ENCODE data around the gene MS4A18. TPM values are rescaled to one million over a fixed set of nuclear protein-coding genes. Genes with fewer than 3 reads are reported as not detected.

Gene MS4A18
- total and polyA plus RNA-seq, 5 donors = not detected

- Histone ChIP-seq H3K27ac (ENCODE audit: low read length) (no peak overlapping the region), H3K9me3 (ENCODE audit: control insufficient read depth, low read length) (peaks cover 3% of the 10 kb centered on the region), H3K4me3 (ENCODE audit: low read length) (no peak overlapping the region), H3K4me1 (ENCODE audit: control insufficient read depth, insufficient read depth, low read length) (no peaks in the 10 kb centered on the region), H3K27me3 (ENCODE audit: control insufficient read depth, insufficient read depth) (no peaks in the 10 kb centered on the region)
- 61% methylated on average over 7 of the region's 7 CpGs for WGBS
- ATAC-seq (no peak), DNase-seq (no peak)
- intact Hi-C loops (cut with DNase I) = no loop called here
Observed at GRCh38 chr11:60739114-60739513, 14.6 kb downstream of the MS4A18 start.

GRCh38 chr11:60740573-60740972, 16.1 kb downstream of the MS4A18 start:
- Histone ChIP-seq H3K4me3 (ENCODE audit: low read length) (no peak overlapping the region), H3K4me1 (ENCODE audit: control insufficient read depth, insufficient read depth, low read length) (no peaks in the 10 kb centered on the region), H3K9me3 (ENCODE audit: control insufficient read depth, low read length) (peaks cover 3% of the 10 kb centered on the region), H3K27ac (ENCODE audit: low read length) (no peak overlapping the region), H3K27me3 (ENCODE audit: control insufficient read depth, insufficient read depth) (no peaks in the 10 kb centered on the region)
- intact Hi-C loops (cut with DNase I) = no loop called here
- DNase-seq (no peak), ATAC-seq (no peak)

- Histone ChIP-seq H3K27ac (ENCODE audit: low read length) (no peak overlapping the region), H3K27me3 (ENCODE audit: control insufficient read depth, insufficient read depth) (no peaks in the 10 kb centered on the region), H3K4me3 (ENCODE audit: low read length) (no peak overlapping the region), H3K9me3 (ENCODE audit: control insufficient read depth, low read length) (peaks cover 3% of the 10 kb centered on the region), H3K4me1 (ENCODE audit: control insufficient read depth, insufficient read depth, low read length) (no peaks in the 10 kb centered on the region)
- ATAC-seq (no peak), DNase-seq (no peak)
- intact Hi-C loops (cut with DNase I) = no loop called here
- WGBS = 84% methylated on average over 3 of the region's 3 CpGs
Observed at GRCh38 chr11:60741421-60741820, 16.9 kb downstream of the MS4A18 start.

- Histone ChIP-seq H3K9me3 (ENCODE audit: control insufficient read depth, low read length) (peaks cover 3% of the 10 kb centered on the region), H3K4me1 (ENCODE audit: control insufficient read depth, insufficient read depth, low read length) (no peaks in the 10 kb centered on the region), H3K4me3 (ENCODE audit: low read length) (no peak overlapping the region), H3K27ac (ENCODE audit: low read length) (no peak overlapping the region), H3K27me3 (ENCODE audit: control insufficient read depth, insufficient read depth) (no peaks in the 10 kb centered on the region)
- WGBS = 77% methylated on average over 1 of the region's 1 CpG
- no peak for ATAC-seq
- no peak for DNase-seq
- intact Hi-C loops (cut with DNase I) = no loop called here
Observed at GRCh38 chr11:60743058-60743457, 18.5 kb downstream of the MS4A18 start.

- no peak for ATAC-seq
- DNase-seq = no peak
- intact Hi-C loops (cut with DNase I) = no loop called here
- Histone ChIP-seq H3K27me3 (ENCODE audit: control insufficient read depth, insufficient read depth) (no peaks in the 10 kb centered on the region), H3K4me1 (ENCODE audit: control insufficient read depth, insufficient read depth, low read length) (no peaks in the 10 kb centered on the region), H3K27ac (ENCODE audit: low read length) (no peak overlapping the region), H3K9me3 (ENCODE audit: control insufficient read depth, low read length) (peaks cover 3% of the 10 kb centered on the region), H3K4me3 (ENCODE audit: low read length) (no peak overlapping the region)
- 82% methylated on average over 5 of the region's 5 CpGs for WGBS
Observed at GRCh38 chr11:60744114-60744513, 19.6 kb downstream of the MS4A18 start.

- Histone ChIP-seq H3K4me3 (ENCODE audit: low read length) (no peak overlapping the region), H3K4me1 (ENCODE audit: control insufficient read depth, insufficient read depth, low read length) (no peaks in the 10 kb centered on the region), H3K9me3 (ENCODE audit: control insufficient read depth, low read length) (no peaks in the 10 kb centered on the region), H3K27ac (ENCODE audit: low read length) (no peak overlapping the region), H3K27me3 (ENCODE audit: control insufficient read depth, insufficient read depth) (no peaks in the 10 kb centered on the region)
- ATAC-seq (no peak), DNase-seq (no peak)
- 93% methylated on average over 14 of the region's 14 CpGs for WGBS
- intact Hi-C loops (cut with DNase I) = no loop called here
Observed at GRCh38 chr11:60747359-60747873, 22.9 kb downstream of the MS4A18 start.

- intact Hi-C loops (cut with DNase I) = no loop called here
Observed at GRCh38 chr11:60748225-60748624, 23.7 kb downstream of the MS4A18 start.

GRCh38 chr11:60748821-60749220, 24.3 kb downstream of the MS4A18 start:
- 78% methylated on average over 8 of the region's 8 CpGs for WGBS
- intact Hi-C loops (cut with DNase I) = no loop called here
- ATAC-seq (no peak), DNase-seq (no peak)
- no peaks in the 10 kb centered on the region for H3K9me3 ChIP-seq (ENCODE audit: control insufficient read depth, low read length)
- H3K4me1 ChIP-seq (ENCODE audit: control insufficient read depth, insufficient read depth, low read length) = no peaks in the 10 kb centered on the region
- H3K4me3 ChIP-seq (ENCODE audit: low read length) = no peak overlapping the region
- H3K27ac ChIP-seq (ENCODE audit: low read length) = no peak overlapping the region
- no peaks in the 10 kb centered on the region for H3K27me3 ChIP-seq (ENCODE audit: control insufficient read depth, insufficient read depth)

More at GRCh38 chr11:60748225-60748624, 23.7 kb downstream of the MS4A18 start:
- WGBS = 87% methylated on average over 17 of the region's 17 CpGs
- no peaks in the 10 kb centered on the region for H3K4me1 ChIP-seq (ENCODE audit: control insufficient read depth, insufficient read depth, low read length)
- no peak overlapping the region for H3K27ac ChIP-seq (ENCODE audit: low read length)
- no peak overlapping the region for H3K4me3 ChIP-seq (ENCODE audit: low read length)
- DNase-seq = no peak
- no peaks in the 10 kb centered on the region for H3K27me3 ChIP-seq (ENCODE audit: control insufficient read depth, insufficient read depth)
- no peaks in the 10 kb centered on the region for H3K9me3 ChIP-seq (ENCODE audit: control insufficient read depth, low read length)
- no peak for ATAC-seq

- DNase-seq (no peak), ATAC-seq (no peak)
- Histone ChIP-seq H3K9me3 (ENCODE audit: control insufficient read depth, low read length) (no peaks in the 10 kb centered on the region), H3K27ac (ENCODE audit: low read length) (no peak overlapping the region), H3K4me1 (ENCODE audit: control insufficient read depth, insufficient read depth, low read length) (no peaks in the 10 kb centered on the region), H3K27me3 (ENCODE audit: control insufficient read depth, insufficient read depth) (peaks cover 4% of the 10 kb centered on the region), H3K4me3 (ENCODE audit: low read length) (no peak overlapping the region)
- WGBS = 59% methylated on average over 3 of the region's 3 CpGs
- intact Hi-C loops (cut with DNase I) = no loop called here
Observed at GRCh38 chr11:60750911-60751310, 26.4 kb downstream of the MS4A18 start.

GRCh38 chr11:60753309-60753708, 28.8 kb downstream of the MS4A18 start:
- H3K4me3 ChIP-seq (ENCODE audit: low read length) = no peak overlapping the region
- intact Hi-C loops (cut with DNase I) = no loop called here
- ATAC-seq (no peak), DNase-seq (no peak)
- WGBS = 46% methylated on average over 4 of the region's 4 CpGs
- no peaks in the 10 kb centered on the region for H3K9me3 ChIP-seq (ENCODE audit: control insufficient read depth, low read length)
- H3K27me3 ChIP-seq (ENCODE audit: control insufficient read depth, insufficient read depth) = peaks cover 4% of the 10 kb centered on the region
- H3K27ac ChIP-seq (ENCODE audit: low read length) = no peak overlapping the region
- no peaks in the 10 kb centered on the region for H3K4me1 ChIP-seq (ENCODE audit: control insufficient read depth, insufficient read depth, low read length)

- no peak overlapping the region for H3K4me3 ChIP-seq (ENCODE audit: low read length)
- no peak for DNase-seq
- ATAC-seq = no peak
- H3K4me1 ChIP-seq (ENCODE audit: control insufficient read depth, insufficient read depth, low read length) = no peaks in the 10 kb centered on the region
- WGBS = 94% methylated on average over 6 of the region's 6 CpGs
- H3K27me3 ChIP-seq (ENCODE audit: control insufficient read depth, insufficient read depth) = peaks cover 4% of the 10 kb centered on the region
- intact Hi-C loops (cut with DNase I) = no loop called here
- H3K9me3 ChIP-seq (ENCODE audit: control insufficient read depth, low read length) = no peaks in the 10 kb centered on the region
- no peak overlapping the region for H3K27ac ChIP-seq (ENCODE audit: low read length)
Observed at GRCh38 chr11:60754887-60755286, 30.4 kb downstream of the MS4A18 start.

- peaks cover 4% of the 10 kb centered on the region for H3K27me3 ChIP-seq (ENCODE audit: control insufficient read depth, insufficient read depth)
- intact Hi-C loops (cut with DNase I) = no loop called here
- WGBS = 62% methylated on average over 14 of the region's 14 CpGs
- no peak within 1 kb of the TSS for H3K27ac ChIP-seq (ENCODE audit: low read length)
- no peak for DNase-seq
- no peak within 1 kb of the TSS for H3K4me3 ChIP-seq (ENCODE audit: low read length)
- H3K4me1 ChIP-seq (ENCODE audit: control insufficient read depth, insufficient read depth, low read length) = no peaks in the 10 kb centered on the region
- no peak for ATAC-seq
- no peaks in the 10 kb centered on the region for H3K9me3 ChIP-seq (ENCODE audit: control insufficient read depth, low read length)
Observed at GRCh38 chr11:60756307-60757032, 31.9 kb downstream of the MS4A18 start, which contains the start of gene MS4A15. TSS of gene MS4A15 (plus strand) at chr11:60756867. CDS start at chr11:60763734, 6,867 bp downstream.

All from right cardiac atrium (tissue), 5 donors.